ENCODE results near the gene ACSM4. TPM values are rescaled to one million over a fixed set of nuclear protein-coding genes. Genes with fewer than 3 reads are reported as not detected.

Gene ACSM4
- total RNA-seq, 2 experiments from 2014 or later: not detected

GRCh38 chr12:7349418-7349817 is 45.5 kb downstream of the ACSM4 start:
- H3K27me3 Mint-ChIP-seq: peaks cover 21% of the 10 kb centered on the region
- no peak overlapping the region for H3K27ac Mint-ChIP-seq
- peaks cover 6% of the 10 kb centered on the region for H3K36me3 Mint-ChIP-seq (ENCODE audit: low read depth)
- CTCF ChIA-PET: interaction anchor here (2.1 kb wide), 1 partner anchor 10 kb away, joined by 4 read pairs; no protein-coding TSS in a partner anchor
- DNase-seq: no peak
- H3K4me3 Mint-ChIP-seq: no peak overlapping the region
- H3K4me1 Mint-ChIP-seq: peaks cover 27% of the 10 kb centered on the region
- POLR2A ChIA-PET: no interaction called here
- peaks cover 11% of the 10 kb centered on the region for H3K9me3 Mint-ChIP-seq

- ChIA-PET POLR2A (no interaction called here), CTCF (no interaction called here)
Observed at GRCh38 chr12:7351177-7351576, 47.3 kb downstream of the ACSM4 start.

GRCh38 chr12:7352661-7353060 is 48.8 kb downstream of the ACSM4 start:
- CTCF ChIA-PET: no interaction called here
- Mint-ChIP-seq H3K36me3 (ENCODE audit: low read depth) (no peaks in the 10 kb centered on the region), H3K27me3 (peaks cover 32% of the 10 kb centered on the region), H3K27ac (no peak overlapping the region), H3K9me3 (no peaks in the 10 kb centered on the region), H3K4me3 (no peak overlapping the region), H3K4me1 (peaks cover 7% of the 10 kb centered on the region)
- POLR2A ChIA-PET: no interaction called here
- DNase-seq: no peak

More at GRCh38 chr12:7351177-7351576, 47.3 kb downstream of the ACSM4 start:
- peaks cover 28% of the 10 kb centered on the region for H3K27me3 Mint-ChIP-seq
- H3K27ac Mint-ChIP-seq: no peak overlapping the region
- DNase-seq: no peak
- H3K4me1 Mint-ChIP-seq: peaks cover 17% of the 10 kb centered on the region
- H3K4me3 Mint-ChIP-seq: no peak overlapping the region
- H3K9me3 Mint-ChIP-seq: peaks cover 2% of the 10 kb centered on the region
- H3K36me3 Mint-ChIP-seq (ENCODE audit: low read depth): peaks cover 1% of the 10 kb centered on the region

GRCh38 chr12:7354529-7354928 is 50.7 kb downstream of the ACSM4 start:
- Mint-ChIP-seq H3K27ac (no peak overlapping the region), H3K27me3 (peaks cover 28% of the 10 kb centered on the region), H3K9me3 (no peaks in the 10 kb centered on the region), H3K36me3 (ENCODE audit: low read depth) (no peaks in the 10 kb centered on the region), H3K4me3 (no peak overlapping the region), H3K4me1 (peaks cover 7% of the 10 kb centered on the region)
- ChIA-PET POLR2A (no interaction called here), CTCF (no interaction called here)
- no peak for DNase-seq

- peaks cover 32% of the 10 kb centered on the region for H3K27me3 Mint-ChIP-seq
- ChIA-PET POLR2A (no interaction called here), CTCF (no interaction called here)
- H3K36me3 Mint-ChIP-seq (ENCODE audit: low read depth): no peaks in the 10 kb centered on the region
- no peaks in the 10 kb centered on the region for H3K9me3 Mint-ChIP-seq
- no peak for DNase-seq
- H3K4me3 Mint-ChIP-seq: no peak overlapping the region
- H3K27ac Mint-ChIP-seq: no peak overlapping the region
- no peaks in the 10 kb centered on the region for H3K4me1 Mint-ChIP-seq
Observed at GRCh38 chr12:7361265-7361664, 57.4 kb downstream of the ACSM4 start.

GRCh38 chr12:7362734-7363133 is 58.9 kb downstream of the ACSM4 start:
- Mint-ChIP-seq H3K4me3 (no peak overlapping the region), H3K9me3 (no peaks in the 10 kb centered on the region), H3K27ac (no peak overlapping the region), H3K27me3 (peaks cover 28% of the 10 kb centered on the region), H3K4me1 (no peaks in the 10 kb centered on the region), H3K36me3 (ENCODE audit: low read depth) (no peaks in the 10 kb centered on the region)
- CTCF ChIA-PET: no interaction called here
- POLR2A ChIA-PET: no interaction called here
- DNase-seq: no peak

- Mint-ChIP-seq H3K27ac (no peak overlapping the region), H3K27me3 (peaks cover 16% of the 10 kb centered on the region), H3K9me3 (no peaks in the 10 kb centered on the region), H3K36me3 (ENCODE audit: low read depth) (no peaks in the 10 kb centered on the region), H3K4me3 (no peak overlapping the region), H3K4me1 (no peaks in the 10 kb centered on the region)
- ChIA-PET CTCF (no interaction called here), POLR2A (no interaction called here)
- no peak for DNase-seq
Observed at GRCh38 chr12:7369274-7369729, 65.4 kb downstream of the ACSM4 start.

GRCh38 chr12:7373226-7373625 is 69.4 kb downstream of the ACSM4 start:
- POLR2A ChIA-PET: no interaction called here
- no peak overlapping the region for H3K4me3 Mint-ChIP-seq
- H3K4me1 Mint-ChIP-seq: no peaks in the 10 kb centered on the region
- no peak overlapping the region for H3K27ac Mint-ChIP-seq
- H3K9me3 Mint-ChIP-seq: no peaks in the 10 kb centered on the region
- H3K36me3 Mint-ChIP-seq (ENCODE audit: low read depth): no peaks in the 10 kb centered on the region
- no peak for DNase-seq
- H3K27me3 Mint-ChIP-seq: peaks cover 8% of the 10 kb centered on the region
- CTCF ChIA-PET: no interaction called here

- DNase-seq: peak; percentile 32
- H3K27me3 Mint-ChIP-seq: peaks cover 7% of the 10 kb centered on the region
- no peaks in the 10 kb centered on the region for H3K9me3 Mint-ChIP-seq
- no peaks in the 10 kb centered on the region for H3K4me1 Mint-ChIP-seq
- no peak overlapping the region for H3K27ac Mint-ChIP-seq
- no peaks in the 10 kb centered on the region for H3K36me3 Mint-ChIP-seq (ENCODE audit: low read depth)
- POLR2A ChIA-PET: no interaction called here
- CTCF ChIA-PET: no interaction called here
- no peak overlapping the region for H3K4me3 Mint-ChIP-seq
Observed at GRCh38 chr12:7374423-7375144, 70.7 kb downstream of the ACSM4 start.

- Mint-ChIP-seq H3K27ac (no peak overlapping the region), H3K9me3 (no peaks in the 10 kb centered on the region), H3K36me3 (ENCODE audit: low read depth) (no peaks in the 10 kb centered on the region), H3K4me3 (no peak overlapping the region), H3K27me3 (peaks cover 7% of the 10 kb centered on the region), H3K4me1 (no peaks in the 10 kb centered on the region)
- CTCF ChIA-PET: no interaction called here
- no peak for DNase-seq
- POLR2A ChIA-PET: no interaction called here
Observed at GRCh38 chr12:7375145-7375543, 71.3 kb downstream of the ACSM4 start.

GRCh38 chr12:7376196-7376595 is 72.3 kb downstream of the ACSM4 start:
- ChIA-PET POLR2A (no interaction called here), CTCF (no interaction called here)
- H3K9me3 Mint-ChIP-seq: no peaks in the 10 kb centered on the region
- peaks cover 10% of the 10 kb centered on the region for H3K27me3 Mint-ChIP-seq
- DNase-seq: no peak
- no peaks in the 10 kb centered on the region for H3K36me3 Mint-ChIP-seq (ENCODE audit: low read depth)
- no peak overlapping the region for H3K4me3 Mint-ChIP-seq
- no peak overlapping the region for H3K27ac Mint-ChIP-seq
- no peaks in the 10 kb centered on the region for H3K4me1 Mint-ChIP-seq

Other genes with a start within 250 kb of the ACSM4 start
- gene C1S, start 243.4 kb upstream of the ACSM4 start, total RNA-seq: 1 to 10 TPM; 1.1 to 1.4 TPM
- gene C1R, start 211.6 kb upstream of the ACSM4 start, total RNA-seq: 1 to 10 TPM; 2.2 to 3.5 TPM
- gene C1RL, start 194.9 kb upstream of the ACSM4 start, total RNA-seq: 10 to 100 TPM; 31.2 to 31.4 TPM
- gene RBP5, start 175.2 kb upstream of the ACSM4 start, total RNA-seq: under 1 TPM in 1 of 2 experiments, not detected in 1; 0.42 TPM
- 10 to 100 TPM; 74.0 to 74.1 TPM for gene CLSTN3, start 173.7 kb upstream of the ACSM4 start, total RNA-seq
- 10 to 100 TPM; 14.6 to 18.2 TPM for gene PEX5, start 114.4 kb upstream of the ACSM4 start, total RNA-seq
- gene CD163L1, start 140.1 kb downstream of the ACSM4 start, total RNA-seq: not detected
- not detected for gene CD163, start 199.7 kb downstream of the ACSM4 start, total RNA-seq

Data from activated CD4-positive, alpha-beta T cell treated with anti-CD3 and anti-CD28 coated beads, Interleukin-2, amount 10 ng/mL, durations not matched to agents 7 days and 5 days (primary cell).